ENCODE measurements around the gene FKBP4. TPM values are rescaled to one million over a fixed set of nuclear protein-coding genes. Genes with fewer than 3 reads are reported as not detected.

FKBP4 gene
- total and polyA plus RNA-seq, 2 donors (not counting 1 experiment from before 2014, with no cell fraction given): 19.3 to 56.7 TPM

DNA sequence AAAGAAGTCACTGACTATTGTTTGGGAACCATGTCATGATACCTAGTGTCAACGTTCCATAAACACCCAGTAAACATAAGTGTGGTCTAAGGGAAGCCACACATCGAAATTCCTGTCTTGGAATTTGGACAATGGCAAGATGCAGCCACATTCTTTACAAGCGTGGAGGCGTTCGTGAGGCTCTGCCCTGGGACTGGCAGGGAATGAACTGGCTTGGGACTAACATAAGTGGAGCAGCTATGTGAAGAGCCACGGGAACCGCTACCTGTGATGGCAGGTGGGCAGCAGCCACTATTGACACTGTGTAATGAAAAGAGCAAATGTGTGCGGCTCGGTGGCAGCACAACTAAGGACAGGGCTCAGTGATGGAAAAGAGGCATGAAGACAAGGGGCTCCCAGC, 50.0 kb downstream of the FKBP4 start:
- Histone ChIP-seq H3K4me3 (ENCODE audit: control extremely low read depth in 1 of 5, extremely low read depth in 1 of 5, insufficient read depth in 1 of 5, low read depth in 2 of 5, low read length in 4 of 5) (no peak overlapping the region), H4K20me1 (ENCODE audit: control insufficient read depth, insufficient read depth, low read length, poor library complexity, severe bottlenecking) (no peaks in the 10 kb centered on the region), H3K9ac (ENCODE audit: low read length) (no peak overlapping the region), H3K4me1 (ENCODE audit: control insufficient read depth in 2 of 2, insufficient read depth in 2 of 2, low read length in 2 of 2) (no peaks in the 10 kb centered on the region), H2AFZ (ENCODE audit: insufficient read depth, low read depth, low read length, poor library complexity, severe bottlenecking) (no peak overlapping the region), H3K36me3 (replicated peaks in 1 of 2; ENCODE audit: control extremely low read depth in 1 of 2, control insufficient read depth in 1 of 2, extremely low read depth in 1 of 2, insufficient read depth in 2 of 2, low read length in 1 of 2) (peaks cover 0 to 23% of the 10 kb centered on the region in 2 experiments), H3K9me3 (ENCODE audit: control extremely low read depth in 1 of 3, control insufficient read depth in 2 of 3, insufficient read depth in 1 of 3, low read length in 2 of 3) (no peaks in the 10 kb centered on the region), H3K79me2 (ENCODE audit: control insufficient read depth, insufficient read depth, low read length) (no peaks in the 10 kb centered on the region), H3K4me2 (replicated peaks; ENCODE audit: low read depth, low read length, poor library complexity, severe bottlenecking) (no peak overlapping the region), H3K27ac (ENCODE audit: low read length in 2 of 2) (no peak overlapping the region), H3K27me3 (replicated peaks in 1 of 4; ENCODE audit: control extremely low read depth in 1 of 4, control insufficient read depth in 3 of 4, insufficient read depth in 4 of 4, low read length in 3 of 4) (no peaks in the 10 kb centered on the region)
- ChIA-PET POLR2A (no interaction called here), CTCF (interaction anchor here (1.3 to 2.1 kb wide), 5 partner anchors 10 to 431 kb away, joined by 3 to 8 read pairs (median 5); no protein-coding TSS in a partner anchor)
- no peaks in the 10 kb centered on the region for H3K27me3 Mint-ChIP-seq
- DNase-seq (no peak), ATAC-seq (ENCODE audit: low read depth) (no peak)
- no peaks in the 10 kb centered on the region for H3K4me1 Mint-ChIP-seq
- WGBS (ENCODE audit: insufficient coverage): 94% methylated on average over 7 of the region's 9 CpGs
- no peaks in the 10 kb centered on the region for H3K9me3 Mint-ChIP-seq (ENCODE audit: insufficient read depth)
- intact Hi-C loops (cut with micrococcal nuclease): no loop called here
- TF ChIP-seq, protein P1, sequence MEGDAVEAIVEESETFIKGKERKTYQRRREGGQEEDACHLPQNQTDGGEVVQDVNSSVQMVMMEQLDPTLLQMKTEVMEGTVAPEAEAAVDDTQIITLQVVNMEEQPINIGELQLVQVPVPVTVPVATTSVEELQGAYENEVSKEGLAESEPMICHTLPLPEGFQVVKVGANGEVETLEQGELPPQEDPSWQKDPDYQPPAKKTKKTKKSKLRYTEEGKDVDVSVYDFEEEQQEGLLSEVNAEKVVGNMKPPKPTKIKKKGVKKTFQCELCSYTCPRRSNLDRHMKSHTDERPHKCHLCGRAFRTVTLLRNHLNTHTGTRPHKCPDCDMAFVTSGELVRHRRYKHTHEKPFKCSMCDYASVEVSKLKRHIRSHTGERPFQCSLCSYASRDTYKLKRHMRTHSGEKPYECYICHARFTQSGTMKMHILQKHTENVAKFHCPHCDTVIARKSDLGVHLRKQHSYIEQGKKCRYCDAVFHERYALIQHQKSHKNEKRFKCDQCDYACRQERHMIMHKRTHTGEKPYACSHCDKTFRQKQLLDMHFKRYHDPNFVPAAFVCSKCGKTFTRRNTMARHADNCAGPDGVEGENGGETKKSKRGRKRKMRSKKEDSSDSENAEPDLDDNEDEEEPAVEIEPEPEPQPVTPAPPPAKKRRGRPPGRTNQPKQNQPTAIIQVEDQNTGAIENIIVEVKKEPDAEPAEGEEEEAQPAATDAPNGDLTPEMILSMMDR (IDR thresholded peaks at IDR 0.05): no peak
- no peak for TF ChIP-seq EZH2 (IDR thresholded peaks at IDR 0.05; ENCODE audit: borderline replicate concordance, insufficient read depth, low read depth, low read length, poor library complexity, severe bottlenecking)
- H3K4me3 Mint-ChIP-seq: no peak overlapping the region
- H3K27ac Mint-ChIP-seq: peak overlapping the region; percentile 22

DNA sequence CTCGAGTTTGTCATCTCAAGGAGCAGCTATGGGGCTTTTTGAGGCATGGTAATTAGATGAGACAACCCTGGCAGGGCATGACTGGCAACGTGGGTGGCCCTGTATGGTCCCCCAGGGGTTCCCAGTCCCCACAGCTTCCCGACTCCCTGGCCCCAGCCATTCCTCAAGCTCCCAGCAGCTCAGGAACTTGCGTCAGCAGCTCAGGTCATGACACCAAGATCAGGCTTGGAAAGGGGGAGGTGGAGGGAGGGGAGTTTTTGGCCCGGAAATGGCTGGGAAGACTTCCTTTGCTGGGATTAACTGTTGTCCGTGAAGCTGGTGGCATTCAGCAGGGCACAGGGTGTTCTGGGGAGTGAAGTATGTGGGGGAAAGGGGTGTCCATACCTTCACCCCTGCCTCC, 50.5 kb downstream of the FKBP4 start:
- Mint-ChIP-seq H3K27ac (no peak overlapping the region), H3K4me3 (no peak overlapping the region), H3K4me1 (no peaks in the 10 kb centered on the region), H3K27me3 (no peaks in the 10 kb centered on the region), H3K9me3 (ENCODE audit: insufficient read depth) (no peaks in the 10 kb centered on the region)
- POLR2A ChIA-PET: no interaction called here
- intact Hi-C loops (cut with micrococcal nuclease): no loop called here
- H3K4me3 ChIP-seq (ENCODE audit: control extremely low read depth in 1 of 5, extremely low read depth in 1 of 5, insufficient read depth in 1 of 5, low read depth in 2 of 5, low read length in 4 of 5): no peak overlapping the region
- no peaks in the 10 kb centered on the region for H3K27me3 ChIP-seq (replicated peaks in 1 of 4; ENCODE audit: control extremely low read depth in 1 of 4, control insufficient read depth in 3 of 4, insufficient read depth in 4 of 4, low read length in 3 of 4)
- CTCF ChIA-PET: interaction anchor here (1.0 to 2.1 kb wide), 8 partner anchors 9 to 430 kb away, joined by 3 to 8 read pairs (median 4); no protein-coding TSS in a partner anchor
- no peaks in the 10 kb centered on the region for H3K79me2 ChIP-seq (ENCODE audit: control insufficient read depth, insufficient read depth, low read length)
- WGBS (ENCODE audit: insufficient coverage): 90% methylated on average over 2 of the region's 6 CpGs
- no peaks in the 10 kb centered on the region for H3K4me1 ChIP-seq (ENCODE audit: control insufficient read depth in 2 of 2, insufficient read depth in 2 of 2, low read length in 2 of 2)
- H3K9me3 ChIP-seq (ENCODE audit: control extremely low read depth in 1 of 3, control insufficient read depth in 2 of 3, insufficient read depth in 1 of 3, low read length in 2 of 3): no peaks in the 10 kb centered on the region
- no peak overlapping the region for H3K4me2 ChIP-seq (replicated peaks; ENCODE audit: low read depth, low read length, poor library complexity, severe bottlenecking)
- DNase-seq (no peak), ATAC-seq (ENCODE audit: low read depth) (no peak)
- no peaks in the 10 kb centered on the region for H4K20me1 ChIP-seq (ENCODE audit: control insufficient read depth, insufficient read depth, low read length, poor library complexity, severe bottlenecking)
- no peak overlapping the region for H3K27ac ChIP-seq (ENCODE audit: low read length in 2 of 2)
- H2AFZ ChIP-seq (ENCODE audit: insufficient read depth, low read depth, low read length, poor library complexity, severe bottlenecking): no peak overlapping the region
- TF ChIP-seq EZH2 (IDR thresholded peaks at IDR 0.05; ENCODE audit: borderline replicate concordance, insufficient read depth, low read depth, low read length, poor library complexity, severe bottlenecking): no peak
- TF ChIP-seq, protein P1 (IDR thresholded peaks at IDR 0.05): no peak
- peaks cover 0 to 23% of the 10 kb centered on the region in 2 experiments for H3K36me3 ChIP-seq (replicated peaks in 1 of 2; ENCODE audit: control extremely low read depth in 1 of 2, control insufficient read depth in 1 of 2, extremely low read depth in 1 of 2, insufficient read depth in 2 of 2, low read length in 1 of 2)
- H3K9ac ChIP-seq (ENCODE audit: low read length): no peak overlapping the region

Data from B cell (primary cell).